Activated naive CD8-positive, alpha-beta T cell (primary cell): ENCODE results near the gene IL5.
"Not testable (repeated sequence)": the region's sequence is repeated elsewhere in the genome, so short reads cannot be mapped to it uniquely, and the experiment has no call there.

ENCODE experiments used
- H3K27ac Mint-ChIP-seq: one replicate; pipeline ENCODE4 v1.8.0; 2021; ENCODE audit warnings: mixed read lengths
- H3K27me3 Mint-ChIP-seq: one replicate; pipeline ENCODE4 v1.8.0; 2021; ENCODE audit warnings: mixed read lengths
- H3K36me3 Mint-ChIP-seq: one replicate; pipeline ENCODE4 v1.8.0; 2021; ENCODE audit warnings: mixed read lengths
- H3K4me1 Mint-ChIP-seq: one replicate; pipeline ENCODE4 v1.8.0; 2021; ENCODE audit warnings: low read depth, mixed read lengths
- H3K4me3 Mint-ChIP-seq: one replicate; pipeline ENCODE4 v1.8.0; 2021; ENCODE audit warnings: mild to moderate bottlenecking, mixed read lengths
- H3K9me3 Mint-ChIP-seq: one replicate; pipeline ENCODE4 v1.8.0; 2021; ENCODE audit warnings: low read depth, mixed read lengths

The IL5 gene

GRCh38 chr5:132549576-132549975, 6.3 kb upstream of the IL5 start:
- no peaks in the 10 kb centered on the region for H3K36me3 Mint-ChIP-seq
- no peaks in the 10 kb centered on the region for H3K9me3 Mint-ChIP-seq
- H3K4me3 Mint-ChIP-seq = no peak overlapping the region
- peaks cover 4% of the 10 kb centered on the region for H3K4me1 Mint-ChIP-seq
- no peaks in the 10 kb centered on the region for H3K27me3 Mint-ChIP-seq
- H3K27ac Mint-ChIP-seq = no peak overlapping the region

DNA sequence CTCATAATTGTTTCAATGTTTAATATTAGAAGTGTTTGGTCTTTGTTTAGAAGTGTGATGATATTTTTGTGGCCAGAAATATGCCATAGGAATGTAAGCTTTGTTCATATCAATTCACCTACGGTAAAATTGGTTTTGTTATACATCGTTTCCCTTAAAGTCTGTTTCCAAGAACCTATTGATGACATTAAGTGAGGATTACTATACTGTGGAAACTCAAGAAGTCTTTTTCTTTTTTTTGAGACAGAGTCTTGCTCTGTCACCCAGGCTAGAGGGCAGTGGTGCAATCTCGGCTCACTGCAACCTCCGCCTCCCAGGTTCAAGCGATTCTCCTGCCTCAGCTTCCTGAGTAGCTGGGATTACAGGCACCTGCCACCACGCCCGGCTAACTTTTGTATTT, 5.5 kb upstream of the IL5 start:
- not testable (repeated sequence) for H3K4me3 Mint-ChIP-seq, H3K27ac Mint-ChIP-seq, H3K27me3 Mint-ChIP-seq

DNA sequence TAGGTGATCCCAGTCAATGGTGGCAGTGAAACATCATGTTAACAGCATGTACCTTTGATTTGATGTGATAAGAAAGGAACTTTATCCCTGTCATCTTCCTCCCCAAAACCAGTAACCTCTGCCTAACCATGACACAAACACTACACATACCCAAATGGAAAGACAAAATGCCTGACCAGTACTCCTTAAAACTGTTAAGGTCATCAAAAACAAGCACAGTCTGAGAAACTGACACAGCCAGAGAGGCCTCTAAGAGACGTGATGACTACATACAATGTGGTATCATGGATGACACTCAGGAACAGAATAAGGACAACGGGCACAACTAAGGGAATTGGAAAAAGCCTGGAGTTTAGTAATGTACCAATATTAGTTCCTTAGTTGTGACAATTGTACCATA, 3.9 kb upstream of the IL5 start:
- Mint-ChIP-seq H3K4me3 (no peak overlapping the region), H3K36me3 (no peaks in the 10 kb centered on the region), H3K4me1 (peaks cover 4% of the 10 kb centered on the region), H3K27ac (no peak overlapping the region), H3K9me3 (no peaks in the 10 kb centered on the region), H3K27me3 (no peaks in the 10 kb centered on the region)

More for the DNA sequence above, 5.5 kb upstream of the IL5 start:
- not testable (repeated sequence) for H3K4me1 Mint-ChIP-seq, H3K36me3 Mint-ChIP-seq, H3K9me3 Mint-ChIP-seq

- no peaks in the 10 kb centered on the region for H3K9me3 Mint-ChIP-seq
- H3K4me3 Mint-ChIP-seq = no peak overlapping the region
- H3K36me3 Mint-ChIP-seq = no peaks in the 10 kb centered on the region
- H3K4me1 Mint-ChIP-seq = peaks cover 3% of the 10 kb centered on the region
- H3K27me3 Mint-ChIP-seq = no peaks in the 10 kb centered on the region
- no peak overlapping the region for H3K27ac Mint-ChIP-seq
Observed at GRCh38 chr5:132546108-132546507, 2.8 kb upstream of the IL5 start.

DNA sequence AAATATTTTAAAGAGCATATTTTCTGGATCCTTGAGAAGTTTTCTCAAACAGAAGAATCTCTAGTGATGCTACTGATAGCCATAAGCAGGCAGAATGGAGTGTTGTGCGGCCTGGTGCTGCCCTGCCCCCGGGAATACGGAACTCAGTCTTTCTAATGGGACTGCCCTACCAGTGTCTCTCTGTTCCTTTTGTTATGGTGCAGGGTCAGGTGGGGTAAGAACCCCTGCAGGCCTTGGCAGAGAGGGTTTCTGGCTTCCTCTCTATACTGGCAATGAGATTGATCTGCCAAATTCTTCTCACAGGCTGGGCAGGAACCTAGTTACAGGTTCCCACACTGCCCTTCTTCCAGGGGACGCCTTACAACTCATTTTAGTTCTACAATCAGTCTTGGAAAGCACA, 2.6 kb downstream of the IL5 start:
- H3K9me3 Mint-ChIP-seq = no peaks in the 10 kb centered on the region
- no peaks in the 10 kb centered on the region for H3K4me1 Mint-ChIP-seq
- no peaks in the 10 kb centered on the region for H3K36me3 Mint-ChIP-seq
- no peaks in the 10 kb centered on the region for H3K27me3 Mint-ChIP-seq
- no peak overlapping the region for H3K4me3 Mint-ChIP-seq
- no peak overlapping the region for H3K27ac Mint-ChIP-seq

GRCh38 chr5:132540149-132540548, 3.2 kb downstream of the IL5 start:
- H3K9me3 Mint-ChIP-seq = no peaks in the 10 kb centered on the region
- H3K4me1 Mint-ChIP-seq = no peaks in the 10 kb centered on the region
- H3K27ac Mint-ChIP-seq = no peak overlapping the region
- H3K27me3 Mint-ChIP-seq = no peaks in the 10 kb centered on the region
- no peaks in the 10 kb centered on the region for H3K36me3 Mint-ChIP-seq
- no peak overlapping the region for H3K4me3 Mint-ChIP-seq

- no peak overlapping the region for H3K4me3 Mint-ChIP-seq
- no peak overlapping the region for H3K27ac Mint-ChIP-seq
- H3K27me3 Mint-ChIP-seq = no peaks in the 10 kb centered on the region
- H3K4me1 Mint-ChIP-seq = no peaks in the 10 kb centered on the region
- no peaks in the 10 kb centered on the region for H3K36me3 Mint-ChIP-seq
- H3K9me3 Mint-ChIP-seq = no peaks in the 10 kb centered on the region
Observed at GRCh38 chr5:132539716-132540115, 3.6 kb downstream of the IL5 start.

- no peak overlapping the region for H3K4me3 Mint-ChIP-seq
- H3K4me1 Mint-ChIP-seq = peaks cover 19% of the 10 kb centered on the region
- H3K9me3 Mint-ChIP-seq = no peaks in the 10 kb centered on the region
- no peaks in the 10 kb centered on the region for H3K36me3 Mint-ChIP-seq
- no peak overlapping the region for H3K27ac Mint-ChIP-seq
- H3K27me3 Mint-ChIP-seq = no peaks in the 10 kb centered on the region
Observed at GRCh38 chr5:132530946-132531345, 12.4 kb downstream of the IL5 start.

- Mint-ChIP-seq H3K27ac (peak overlapping the region; percentile 51), H3K27me3 (no peaks in the 10 kb centered on the region), H3K4me1 (peaks cover 26% of the 10 kb centered on the region), H3K9me3 (no peaks in the 10 kb centered on the region), H3K4me3 (no peak overlapping the region), H3K36me3 (no peaks in the 10 kb centered on the region)
Observed at GRCh38 chr5:132528866-132529634, 14.3 kb downstream of the IL5 start.

GRCh38 chr5:132528021-132528420, 15.3 kb downstream of the IL5 start:
- no peaks in the 10 kb centered on the region for H3K36me3 Mint-ChIP-seq
- peaks cover 26% of the 10 kb centered on the region for H3K4me1 Mint-ChIP-seq
- no peak overlapping the region for H3K4me3 Mint-ChIP-seq
- H3K27ac Mint-ChIP-seq = no peak overlapping the region
- no peaks in the 10 kb centered on the region for H3K9me3 Mint-ChIP-seq
- H3K27me3 Mint-ChIP-seq = no peaks in the 10 kb centered on the region

- H3K4me1 Mint-ChIP-seq = peaks cover 26% of the 10 kb centered on the region
- H3K27ac Mint-ChIP-seq = no peak overlapping the region
- H3K4me3 Mint-ChIP-seq = no peak overlapping the region
- H3K27me3 Mint-ChIP-seq = no peaks in the 10 kb centered on the region
- no peaks in the 10 kb centered on the region for H3K36me3 Mint-ChIP-seq
- H3K9me3 Mint-ChIP-seq = no peaks in the 10 kb centered on the region
Observed at GRCh38 chr5:132526974-132527564, 16.3 kb downstream of the IL5 start.

DNA sequence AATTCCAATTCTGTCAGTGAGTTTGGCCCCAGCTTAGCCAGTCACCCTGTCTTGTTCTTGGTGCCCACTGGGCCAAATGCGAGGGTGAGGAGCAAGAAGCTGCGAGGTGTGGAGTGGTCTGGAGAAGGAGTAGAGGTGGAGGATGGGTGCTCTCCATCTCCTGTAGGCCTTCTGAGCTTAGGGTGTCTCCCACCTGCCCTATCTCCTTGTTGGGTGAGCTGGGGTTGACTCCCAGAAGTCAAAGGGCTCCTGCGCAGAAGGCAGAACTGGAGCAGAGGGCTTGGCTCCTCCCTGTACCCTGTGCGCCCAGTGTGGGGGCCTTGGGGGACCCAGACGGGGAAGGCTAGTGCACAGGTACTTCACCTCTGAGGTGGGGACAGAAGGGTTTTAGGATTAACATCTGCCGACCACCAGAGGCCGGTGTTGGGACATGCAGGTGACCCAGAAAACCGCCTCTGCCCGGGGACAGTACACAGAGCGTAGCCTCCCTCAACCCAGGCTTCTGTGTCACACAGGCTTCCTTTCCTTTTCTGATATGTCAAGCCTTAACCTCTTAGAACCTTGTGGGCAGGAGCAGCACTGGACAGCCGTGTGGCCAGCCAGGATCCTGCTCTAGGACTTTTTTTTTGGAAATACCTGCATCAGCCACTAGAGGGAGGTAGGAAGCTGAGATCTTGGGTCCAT, 16.9 kb downstream of the IL5 start:
- Mint-ChIP-seq H3K4me1 (peaks cover 26% of the 10 kb centered on the region), H3K36me3 (no peaks in the 10 kb centered on the region), H3K27me3 (no peaks in the 10 kb centered on the region), H3K9me3 (no peaks in the 10 kb centered on the region), H3K27ac (no peak overlapping the region), H3K4me3 (no peak overlapping the region)

DNA sequence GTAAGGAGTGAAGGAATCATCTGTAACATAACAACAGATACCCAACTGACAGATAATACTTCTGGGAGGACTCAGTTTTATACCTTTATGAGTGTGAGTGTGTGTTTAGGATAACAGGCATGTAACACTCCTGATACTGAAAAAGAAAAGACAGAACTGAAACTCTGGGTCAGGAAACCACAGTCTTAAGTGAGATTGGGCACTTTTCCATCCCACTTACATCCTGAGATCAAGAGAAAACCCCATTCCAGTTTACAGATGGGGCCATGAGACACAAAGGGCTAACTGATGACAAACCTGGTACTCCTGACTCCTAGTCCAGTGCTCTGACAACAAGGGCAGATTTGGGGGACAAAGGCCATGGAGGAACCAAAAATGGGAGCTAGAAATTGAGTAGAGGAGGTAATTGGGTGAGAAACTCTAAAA, 18.0 kb downstream of the IL5 start:
- Mint-ChIP-seq H3K27me3 (no peaks in the 10 kb centered on the region), H3K36me3 (no peaks in the 10 kb centered on the region), H3K9me3 (no peaks in the 10 kb centered on the region), H3K4me3 (no peak overlapping the region), H3K4me1 (peaks cover 29% of the 10 kb centered on the region), H3K27ac (peak overlapping the region; percentile 4)

DNA sequence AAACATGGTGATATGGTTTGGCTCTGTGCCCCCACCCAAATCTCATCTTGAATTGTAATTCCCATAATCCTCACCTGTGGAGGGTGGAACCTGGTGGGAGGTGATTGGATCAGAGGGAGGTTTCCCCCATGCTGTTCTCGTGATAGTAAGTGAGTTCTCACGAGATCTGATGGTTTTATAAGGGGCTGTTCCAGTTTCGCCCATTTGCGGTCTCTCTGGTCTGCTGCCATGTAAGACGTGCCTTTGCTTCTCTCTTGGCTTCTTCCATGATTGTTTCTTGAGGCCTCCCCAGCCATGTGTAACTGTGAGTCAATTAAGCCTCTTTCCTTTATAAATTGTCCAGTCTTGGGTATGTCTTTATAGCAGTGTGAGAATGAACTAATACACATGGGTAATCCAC, 18.4 kb downstream of the IL5 start:
- H3K27ac Mint-ChIP-seq = peak overlapping the region; percentile 30
- H3K36me3 Mint-ChIP-seq, H3K27me3 Mint-ChIP-seq, H3K9me3 Mint-ChIP-seq: not testable (repeated sequence)
- H3K4me3 Mint-ChIP-seq = peak overlapping the region; percentile 14
- peaks cover 31% of the 10 kb centered on the region for H3K4me1 Mint-ChIP-seq

DNA sequence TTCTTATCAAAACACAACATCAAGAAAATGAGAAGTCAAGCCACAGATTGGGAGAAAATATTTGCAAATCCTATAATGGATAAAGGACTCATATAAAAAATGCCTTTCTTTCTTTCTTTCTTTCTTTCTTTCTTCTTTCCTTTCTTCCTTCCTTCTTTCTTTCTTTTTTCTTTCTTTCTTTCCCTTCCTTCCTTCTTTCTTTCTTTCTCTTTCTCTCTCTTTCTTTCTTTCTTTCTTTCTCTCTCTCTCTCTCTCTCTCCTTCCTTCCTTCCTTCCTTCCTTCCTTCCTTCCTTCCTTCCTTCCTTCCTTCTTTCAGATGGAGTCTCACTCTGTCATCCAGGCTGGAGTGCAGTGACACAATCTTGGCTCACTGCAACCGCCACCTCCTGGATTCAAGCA, 21.3 kb downstream of the IL5 start:
- not testable (repeated sequence) for H3K4me3 Mint-ChIP-seq, H3K36me3 Mint-ChIP-seq, H3K27me3 Mint-ChIP-seq, H3K9me3 Mint-ChIP-seq, H3K27ac Mint-ChIP-seq
- H3K4me1 Mint-ChIP-seq = peaks cover 21% of the 10 kb centered on the region
